BE2C (cell line): ENCODE data around the gene MALAT1.
A peak's percentile ranks its signal among the peaks of the same experiment; 100 is the strongest.

Experiments
- DNase-seq: peaks from one replicate; pipeline ENCODE4 v3.0.0-alpha.2; 2020
- H3K27me3 ChIP-seq: fragments of 250-450 bp; sonication (Bioruptor Pico); 2 replicates; pipeline ENCODE4 v1.5.1; 2020; ENCODE audit warnings: mild to moderate bottlenecking
- H3K36me3 ChIP-seq: fragments of 250-450 bp; sonication (Bioruptor Pico); 2 replicates; pipeline ENCODE4 v1.5.1; 2020; ENCODE audit warnings: mild to moderate bottlenecking
- H3K4me1 ChIP-seq: fragments of 250-450 bp; sonication (Bioruptor Pico); 2 replicates; pipeline ENCODE4 v1.5.1; 2020
- H3K4me3 ChIP-seq: 2 replicates; pipeline ENCODE4 v1.5.1; 2011; ENCODE audit warnings: low read depth, low read length
- H3K9me3 ChIP-seq: fragments of 250-450 bp; sonication (Bioruptor Pico); 2 replicates; pipeline ENCODE4 v1.5.1; 2020
- CTCF ChIP-seq: IDR thresholded peaks from 2 replicates; pipeline ENCODE4 v1.5.1; 2012; ENCODE audit warnings: mild to moderate bottlenecking, low read depth, low read length

Gene MALAT1

GRCh38 chr11:65549096-65549495 is 50.3 kb downstream of the MALAT1 start:
- TF ChIP-seq CTCF = no peak
- Histone ChIP-seq H3K27me3 (no peaks in the 10 kb centered on the region), H3K36me3 (no peaks in the 10 kb centered on the region; the same call in 1 of the 2 replicates), H3K4me1 (no peaks in the 10 kb centered on the region), H3K4me3 (no peak overlapping the region), H3K9me3 (no peaks in the 10 kb centered on the region)
- DNase-seq = no peak

- Histone ChIP-seq H3K27me3 (no peaks in the 10 kb centered on the region), H3K4me1 (peaks cover 7% of the 10 kb centered on the region), H3K9me3 (no peaks in the 10 kb centered on the region), H3K36me3 (no peaks in the 10 kb centered on the region; the same call in 1 of the 2 replicates), H3K4me3 (no peak overlapping the region)
- DNase-seq = peak; percentile 58
- TF ChIP-seq CTCF = peak; percentile 50
Observed at GRCh38 chr11:65551572-65552387, 52.9 kb downstream of the MALAT1 start.

GRCh38 chr11:65552388-65552951 is 53.6 kb downstream of the MALAT1 start:
- H3K27me3 ChIP-seq = no peaks in the 10 kb centered on the region
- DNase-seq = no peak
- no peak for TF ChIP-seq CTCF
- no peaks in the 10 kb centered on the region; the same call in 1 of the 2 replicates for H3K36me3 ChIP-seq
- no peaks in the 10 kb centered on the region for H3K9me3 ChIP-seq
- no peak overlapping the region for H3K4me3 ChIP-seq
- H3K4me1 ChIP-seq = peaks cover 7% of the 10 kb centered on the region

GRCh38 chr11:65553301-65554001 is 54.6 kb downstream of the MALAT1 start:
- Histone ChIP-seq H3K4me1 (peaks cover 7% of the 10 kb centered on the region), H3K9me3 (no peaks in the 10 kb centered on the region), H3K27me3 (no peaks in the 10 kb centered on the region), H3K36me3 (no peaks in the 10 kb centered on the region; the same call in 1 of the 2 replicates), H3K4me3 (no peak overlapping the region)
- DNase-seq = peak; percentile 44
- TF ChIP-seq CTCF = no peak

GRCh38 chr11:65554057-65554818 is 55.4 kb downstream of the MALAT1 start:
- DNase-seq = no peak
- Histone ChIP-seq H3K4me3 (no peak overlapping the region), H3K36me3 (no peaks in the 10 kb centered on the region; the same call in 1 of the 2 replicates), H3K4me1 (peaks cover 7% of the 10 kb centered on the region), H3K27me3 (no peaks in the 10 kb centered on the region), H3K9me3 (no peaks in the 10 kb centered on the region)
- no peak for TF ChIP-seq CTCF
